Fibroblast of the aortic adventitia (primary cell): ENCODE measurements around the gene DEFB121. TPM values are rescaled to one million over a fixed set of nuclear protein-coding genes. Genes with fewer than 3 reads are reported as not detected.
"Not testable (repeated sequence)": the region's sequence is repeated elsewhere in the genome, so short reads cannot be mapped to it uniquely, and the experiment has no call there.

Experiments used
- DNase-seq: peaks from one replicate; pipeline ENCODE4 v3.0.0-alpha.2; 2010; ENCODE audit warnings: low read depth
- H3K4me3 ChIP-seq: 2 replicates; pipeline ENCODE4 v1.5.1; 2011; ENCODE audit warnings: low read depth, mild to moderate bottlenecking, control low read depth, low read length, moderate library complexity
- total RNA-seq: library from RNA; depleted of rRNA; stranded (reverse); fragments of >200 nt; gene quantifications from 2 replicates; pipeline ENCODE4 v1.2.3, GENCODE V29; 2012; ENCODE audit warnings: low replicate concordance
- TF ChIP-seq, protein P1 (sequence below): IDR thresholded peaks from 2 replicates; pipeline ENCODE4 v1.5.1; 2011; ENCODE audit warnings: mild to moderate bottlenecking, low read length, control low read depth, inconsistent platforms; ENCODE audit not compliant: insufficient read depth

Gene DEFB121
- total RNA-seq, 1 donor, result not detected

DNA sequence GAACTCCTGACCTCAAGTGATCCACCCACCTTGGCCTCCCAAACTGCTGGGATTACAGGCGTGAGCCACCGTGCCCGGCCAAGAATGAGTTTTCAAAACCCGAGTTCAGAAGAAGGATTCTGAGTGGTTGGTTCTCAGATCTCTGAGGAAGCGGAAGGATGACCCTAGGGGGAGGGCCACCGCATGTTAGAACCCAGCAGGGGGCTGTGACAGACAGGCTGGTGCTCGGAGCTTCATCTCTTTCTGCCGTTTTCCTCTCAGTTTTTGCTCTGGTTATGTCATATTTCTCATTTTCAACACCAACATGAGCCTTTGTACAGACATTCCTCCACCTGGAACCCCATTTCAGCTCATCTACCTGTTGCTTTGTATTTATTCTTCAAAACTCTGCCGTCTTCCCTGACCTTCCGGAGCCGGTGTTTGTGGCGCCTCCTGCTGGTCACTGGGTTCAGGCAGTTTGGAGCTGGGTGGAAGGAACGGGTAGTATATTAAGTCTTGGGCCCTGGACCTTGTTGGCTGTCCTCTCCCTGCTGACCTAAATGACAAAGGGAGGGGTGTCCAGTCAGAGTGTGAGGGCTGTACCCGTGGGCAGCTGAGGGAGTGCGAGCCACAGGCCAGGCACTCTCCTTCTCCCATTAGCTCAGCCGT, 34.1 kb upstream of the DEFB121 start, which contains the start of gene DEFB123:
Gene DEFB123 (plus strand): TSS at position 621 of the 648 bp plus-strand sequence. CDS start 67 bp downstream, outside the sequence.
- no peak for DNase-seq
- H3K4me3 ChIP-seq, result no peak within 1 kb of the TSS
- TF ChIP-seq, protein P1, sequence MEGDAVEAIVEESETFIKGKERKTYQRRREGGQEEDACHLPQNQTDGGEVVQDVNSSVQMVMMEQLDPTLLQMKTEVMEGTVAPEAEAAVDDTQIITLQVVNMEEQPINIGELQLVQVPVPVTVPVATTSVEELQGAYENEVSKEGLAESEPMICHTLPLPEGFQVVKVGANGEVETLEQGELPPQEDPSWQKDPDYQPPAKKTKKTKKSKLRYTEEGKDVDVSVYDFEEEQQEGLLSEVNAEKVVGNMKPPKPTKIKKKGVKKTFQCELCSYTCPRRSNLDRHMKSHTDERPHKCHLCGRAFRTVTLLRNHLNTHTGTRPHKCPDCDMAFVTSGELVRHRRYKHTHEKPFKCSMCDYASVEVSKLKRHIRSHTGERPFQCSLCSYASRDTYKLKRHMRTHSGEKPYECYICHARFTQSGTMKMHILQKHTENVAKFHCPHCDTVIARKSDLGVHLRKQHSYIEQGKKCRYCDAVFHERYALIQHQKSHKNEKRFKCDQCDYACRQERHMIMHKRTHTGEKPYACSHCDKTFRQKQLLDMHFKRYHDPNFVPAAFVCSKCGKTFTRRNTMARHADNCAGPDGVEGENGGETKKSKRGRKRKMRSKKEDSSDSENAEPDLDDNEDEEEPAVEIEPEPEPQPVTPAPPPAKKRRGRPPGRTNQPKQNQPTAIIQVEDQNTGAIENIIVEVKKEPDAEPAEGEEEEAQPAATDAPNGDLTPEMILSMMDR, result peak; percentile 25

DNA sequence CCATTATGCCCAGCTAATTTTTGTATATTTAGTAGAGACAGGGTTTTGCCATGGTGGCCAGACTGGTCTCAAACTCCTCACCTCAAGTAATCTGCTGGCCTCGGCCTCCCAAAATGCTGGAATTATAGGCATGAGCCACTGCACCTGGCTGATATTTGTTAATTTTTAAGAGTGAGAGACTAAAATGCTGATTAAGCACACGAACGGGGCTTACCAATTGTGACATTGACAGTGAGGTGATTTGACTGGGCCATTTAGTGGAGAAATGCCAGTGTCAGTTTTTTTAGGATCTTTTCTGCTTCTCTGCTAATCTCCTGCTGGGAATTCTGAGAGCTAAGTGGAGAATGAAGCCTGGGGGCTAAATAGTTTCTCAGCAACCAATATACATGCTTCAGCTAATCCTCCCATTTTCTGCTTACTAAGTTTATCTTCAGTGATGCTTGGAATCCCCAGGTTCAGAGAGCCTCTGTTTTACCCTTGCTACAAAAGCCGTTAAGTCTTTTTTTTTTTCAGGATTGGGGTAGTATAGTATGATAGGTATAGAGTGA, 24.6 kb upstream of the DEFB121 start:
- no peak for DNase-seq
- H3K4me3 ChIP-seq, result no peak overlapping the region
- TF ChIP-seq, protein P1, result no peak

DNA sequence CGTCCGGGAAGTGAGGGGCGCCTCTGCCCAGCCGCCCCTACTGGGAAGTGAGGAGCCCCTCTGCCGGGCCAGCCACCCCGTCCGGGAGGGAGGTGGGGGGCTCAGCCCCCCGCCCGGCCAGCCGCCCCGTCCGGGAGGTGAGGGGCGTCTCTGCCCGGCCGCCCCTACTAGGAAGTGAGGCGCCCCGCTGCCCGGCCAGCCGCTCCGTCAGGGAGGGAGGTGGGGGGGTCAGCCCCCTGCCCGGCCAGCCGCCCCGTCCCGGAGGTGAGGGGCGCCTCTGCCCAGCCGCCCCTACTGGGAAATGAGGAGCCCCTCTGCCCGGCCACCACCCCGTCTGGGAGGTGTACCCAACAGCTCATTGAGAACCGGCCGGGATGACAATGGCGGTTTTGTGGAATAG, 21.6 kb upstream of the DEFB121 start:
- not testable (repeated sequence) for H3K4me3 ChIP-seq, DNase-seq

DNA sequence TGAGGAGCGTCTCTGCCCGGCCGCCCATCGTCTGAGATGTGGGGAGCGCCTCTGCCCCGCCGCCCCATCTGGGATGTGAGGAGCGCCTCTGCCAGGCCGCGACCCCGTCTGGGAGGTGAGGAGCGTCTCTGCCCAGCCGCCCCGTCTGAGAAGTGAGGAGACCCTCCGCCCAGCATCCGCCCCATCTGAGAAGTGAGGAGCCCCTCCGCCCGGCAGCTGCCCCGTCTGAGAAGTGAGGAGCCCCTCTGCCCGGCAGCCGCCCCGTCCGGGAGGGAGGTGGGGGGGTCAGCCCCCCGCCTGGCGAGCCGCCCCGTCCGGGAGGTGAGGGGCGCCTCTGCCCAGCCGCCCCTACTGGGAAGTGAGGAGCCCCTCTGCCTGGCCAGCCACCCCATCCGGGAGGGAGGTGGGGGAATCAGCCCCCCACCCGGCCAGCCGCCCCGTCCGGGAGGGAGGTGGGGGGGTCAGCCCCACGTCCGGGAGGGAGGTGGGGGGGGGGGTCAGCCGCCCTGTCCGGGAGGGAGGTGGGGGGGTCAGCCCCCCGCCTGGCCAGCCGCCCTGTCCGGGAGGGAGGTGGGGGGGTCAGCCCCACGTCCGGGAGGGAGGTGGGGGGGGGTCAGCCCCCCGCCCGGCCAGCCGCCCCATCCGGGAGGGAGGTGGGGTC, 21.0 kb upstream of the DEFB121 start:
- not testable (repeated sequence) for DNase-seq, H3K4me3 ChIP-seq

DNA sequence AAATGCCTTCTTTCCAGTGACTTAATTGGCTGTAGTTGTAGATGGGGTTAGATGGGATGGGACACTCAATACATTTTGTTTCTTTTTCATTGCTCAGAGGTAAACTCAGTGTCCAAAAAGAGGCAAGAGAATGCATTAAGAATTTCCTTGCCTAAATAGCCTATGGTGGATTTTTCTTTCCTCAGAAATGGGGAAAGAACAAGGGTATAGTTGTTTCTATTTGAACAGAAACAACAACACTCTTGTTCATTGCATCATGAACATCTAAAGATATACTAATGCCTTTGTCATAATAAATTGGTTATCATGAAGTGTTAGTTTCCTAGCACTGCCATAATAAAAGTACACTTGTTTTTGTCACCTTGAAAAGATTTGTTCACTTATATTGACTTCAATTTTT, 19.8 kb upstream of the DEFB121 start:
- DNase-seq, result no peak
- TF ChIP-seq, protein P1, result no peak
- H3K4me3 ChIP-seq, result no peak overlapping the region

DNA sequence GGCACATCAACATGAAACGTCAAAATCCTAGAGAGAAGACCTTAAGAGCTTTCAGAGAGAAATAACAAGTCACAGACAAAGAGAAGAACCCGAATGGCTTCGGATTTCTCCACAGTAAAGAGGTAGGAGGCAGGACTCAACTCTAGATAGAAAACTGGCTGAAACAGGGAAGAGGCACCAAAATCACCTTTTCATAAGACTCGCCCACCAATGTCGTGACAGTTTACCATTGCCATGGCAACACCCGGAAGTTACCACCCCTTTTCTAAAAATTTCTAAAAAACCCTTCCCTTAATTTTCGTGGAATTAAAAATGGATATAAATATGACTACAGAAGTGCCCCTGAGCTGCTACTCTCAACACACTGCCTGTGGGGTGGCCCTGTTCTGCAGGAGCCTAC, 12.3 kb upstream of the DEFB121 start:
- TF ChIP-seq, protein P1, result no peak
- H3K4me3 ChIP-seq, result no peak overlapping the region
- no peak for DNase-seq

DNA sequence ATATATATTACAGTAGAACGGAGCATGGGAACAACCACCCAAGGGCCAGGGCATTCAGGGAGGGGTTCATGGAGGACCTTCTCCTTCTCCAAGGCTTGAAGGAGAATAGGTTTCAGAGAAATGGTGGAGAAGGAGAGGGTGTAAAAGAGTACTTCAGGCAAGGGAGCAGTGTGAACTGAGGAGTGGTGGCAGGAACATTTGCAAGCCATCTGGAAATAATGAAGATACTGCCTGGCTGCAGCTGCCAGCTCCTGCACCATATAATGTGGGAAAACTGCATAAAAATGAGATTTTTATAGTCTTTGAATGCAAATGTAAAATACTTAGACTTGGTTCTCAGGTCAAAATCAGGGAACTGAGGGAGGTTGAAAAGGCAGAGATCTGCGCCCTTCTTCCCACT, 9.6 kb upstream of the DEFB121 start:
- DNase-seq, result no peak
- no peak overlapping the region for H3K4me3 ChIP-seq
- TF ChIP-seq, protein P1, result no peak
